Caco-2 (cell line): ENCODE measurements around the gene ADGRV1. TPM values are rescaled to one million over a fixed set of nuclear protein-coding genes. Genes with fewer than 3 reads are reported as not detected.

ENCODE experiments used
- BruUV-seq: library from RNA; stranded (reverse); fragments of 400-500 nt; replicated peaks from 2 replicates; lab custom pipeline; 2021; lab: Mats Ljungman, UMichigan
- CTCF ChIA-PET: fragments of 300-600 bp; sonication (Branson Sonifier 250); formaldehyde crosslinking; loops from one replicate; lab custom pipeline; 2022; ENCODE audit warnings: antibody characterized with exemption; lab: Charles Lee
- POLR2A ChIA-PET: fragments of 300-600 bp; sonication (Branson Sonifier 250); formaldehyde crosslinking; loops from one replicate; lab custom pipeline; 2022; ENCODE audit warnings: antibody characterized with exemption; lab: Charles Lee
- DNase-seq, 2 experiments: peaks; one replicate each; pipeline versions ENCODE4 v3.0.0 to v3.0.0-alpha.2; 2020 to 2022
- H3K27me3 ChIP-seq: replicated peaks from 2 replicates; pipeline ENCODE4 v1.6.0; 2011; ENCODE audit warnings: low read length; ENCODE audit not compliant: control insufficient read depth, insufficient read depth
- H3K36me3 ChIP-seq: 2 replicates; pipeline ENCODE4 v1.5.1; 2011; ENCODE audit warnings: low read length; ENCODE audit not compliant: control insufficient read depth, insufficient read depth
- H3K4me1 ChIP-seq: fragments of 250-450 bp; sonication (Bioruptor Pico); 2 replicates; pipeline ENCODE4 v1.5.1; 2020; ENCODE audit warnings: mild to moderate bottlenecking
- H3K4me3 ChIP-seq: 2 replicates; pipeline ENCODE4 v1.5.1; 2011; ENCODE audit warnings: low read depth, mild to moderate bottlenecking, control low read depth, low read length
- H3K9me3 ChIP-seq: fragments of 250-450 bp; sonication (Bioruptor Pico); 2 replicates; pipeline ENCODE4 v1.5.1; 2020; ENCODE audit warnings: mild to moderate bottlenecking, moderate library complexity
- H3K27ac Mint-ChIP-seq: one replicate; pipeline ENCODE4 v1.8.0; 2022; ENCODE audit warnings: mixed read lengths; ENCODE audit not compliant: unreplicated experiment
- H3K27me3 Mint-ChIP-seq: one replicate; pipeline ENCODE4 v1.8.0; 2022; ENCODE audit warnings: mixed read lengths; ENCODE audit not compliant: insufficient read depth, unreplicated experiment
- H3K36me3 Mint-ChIP-seq: one replicate; pipeline ENCODE4 v1.8.0; 2022; ENCODE audit warnings: mild to moderate bottlenecking, mixed read lengths; ENCODE audit not compliant: insufficient read depth, unreplicated experiment
- H3K4me1 Mint-ChIP-seq: one replicate; pipeline ENCODE4 v1.8.0; 2022; ENCODE audit warnings: low read depth, mixed read lengths; ENCODE audit not compliant: unreplicated experiment
- H3K4me3 Mint-ChIP-seq: one replicate; pipeline ENCODE4 v1.8.0; 2022; ENCODE audit warnings: mild to moderate bottlenecking, moderate library complexity, mixed read lengths; ENCODE audit not compliant: unreplicated experiment
- H3K9me3 Mint-ChIP-seq: one replicate; pipeline ENCODE4 v1.8.0; 2022; ENCODE audit warnings: mixed read lengths; ENCODE audit not compliant: unreplicated experiment
- intact Hi-C: fragments of 100-400 bp; cut with micrococcal nuclease; formaldehyde crosslinking; loops from one replicate; pipeline ENCODE4 v1.10.0; 2022; ENCODE audit not compliant: unreplicated experiment
- total RNA-seq: library from RNA; stranded (reverse); gene quantifications from 2 replicates; pipeline ENCODE4 v1.2.3, GENCODE V29; 2022
- TF ChIP-seq, protein P1 (sequence below), 2 experiments: fragments of 200-600 bp in 1 of 2; IDR thresholded peaks; 1 replicate in 1 of 2; 2 replicates in 1 of 2; pipeline versions ENCODE4 v1.5.1 to v1.8.0; 2011 to 2022; ENCODE audit warnings: antibody characterized with exemption in 1 of 2, control low read depth in 1 of 2, inconsistent platforms in 1 of 2, low read depth in 1 of 2, low read length in 1 of 2, mild to moderate bottlenecking in 1 of 2, moderate library complexity in 1 of 2; ENCODE audit not compliant: insufficient read depth in 1 of 2, severe bottlenecking in 1 of 2, unreplicated experiment in 1 of 2

The ADGRV1 gene
- total RNA-seq, 1 experiment from 2014 or later = 23.2 TPM

DNA sequence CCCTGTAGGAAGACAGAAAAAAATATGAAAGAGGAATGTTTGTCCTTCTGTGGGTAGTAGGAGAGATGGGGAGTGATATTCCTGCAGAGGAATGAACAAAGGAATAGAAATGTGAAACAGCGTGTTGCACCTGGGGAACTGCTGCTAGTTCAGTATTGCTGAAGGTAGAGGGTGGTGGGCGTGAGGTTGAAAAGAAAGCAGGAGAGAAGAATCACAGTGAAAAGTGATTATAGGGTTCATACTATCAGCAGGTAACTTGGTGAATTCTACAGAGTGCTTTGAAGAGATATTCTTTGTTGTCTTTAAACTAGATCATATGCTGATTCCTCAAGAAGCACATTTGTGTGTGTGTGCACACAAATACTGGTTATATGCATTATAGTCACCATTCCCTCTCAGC lies 95.6 kb downstream of the ADGRV1 start:
- Mint-ChIP-seq H3K9me3 (no peaks in the 10 kb centered on the region), H3K4me3 (no peak overlapping the region), H3K27ac (no peak overlapping the region), H3K27me3 (no peaks in the 10 kb centered on the region), H3K36me3 (no peaks in the 10 kb centered on the region), H3K4me1 (no peaks in the 10 kb centered on the region)
- ChIA-PET POLR2A (no interaction called here), CTCF (no interaction called here)
- DNase-seq = no peak
- H3K27me3 ChIP-seq = no peaks in the 10 kb centered on the region
- BruUV-seq = no TSS peak
- TF ChIP-seq, protein P1, sequence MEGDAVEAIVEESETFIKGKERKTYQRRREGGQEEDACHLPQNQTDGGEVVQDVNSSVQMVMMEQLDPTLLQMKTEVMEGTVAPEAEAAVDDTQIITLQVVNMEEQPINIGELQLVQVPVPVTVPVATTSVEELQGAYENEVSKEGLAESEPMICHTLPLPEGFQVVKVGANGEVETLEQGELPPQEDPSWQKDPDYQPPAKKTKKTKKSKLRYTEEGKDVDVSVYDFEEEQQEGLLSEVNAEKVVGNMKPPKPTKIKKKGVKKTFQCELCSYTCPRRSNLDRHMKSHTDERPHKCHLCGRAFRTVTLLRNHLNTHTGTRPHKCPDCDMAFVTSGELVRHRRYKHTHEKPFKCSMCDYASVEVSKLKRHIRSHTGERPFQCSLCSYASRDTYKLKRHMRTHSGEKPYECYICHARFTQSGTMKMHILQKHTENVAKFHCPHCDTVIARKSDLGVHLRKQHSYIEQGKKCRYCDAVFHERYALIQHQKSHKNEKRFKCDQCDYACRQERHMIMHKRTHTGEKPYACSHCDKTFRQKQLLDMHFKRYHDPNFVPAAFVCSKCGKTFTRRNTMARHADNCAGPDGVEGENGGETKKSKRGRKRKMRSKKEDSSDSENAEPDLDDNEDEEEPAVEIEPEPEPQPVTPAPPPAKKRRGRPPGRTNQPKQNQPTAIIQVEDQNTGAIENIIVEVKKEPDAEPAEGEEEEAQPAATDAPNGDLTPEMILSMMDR (IDR thresholded peaks at IDR 0.05; ENCODE audit: insufficient read depth in 1 of 2, low read depth in 1 of 2, low read length in 1 of 2, severe bottlenecking in 1 of 2, unreplicated experiment in 1 of 2) = no peak
- intact Hi-C loops = no loop called here
- no peak overlapping the region for H3K4me3 ChIP-seq
- H3K9me3 ChIP-seq = no peaks in the 10 kb centered on the region
- no peaks in the 10 kb centered on the region for H3K36me3 ChIP-seq
- H3K4me1 ChIP-seq = no peaks in the 10 kb centered on the region

- no peak for DNase-seq
- TF ChIP-seq, protein P1 (IDR thresholded peaks at IDR 0.05; ENCODE audit: insufficient read depth in 1 of 2, low read depth in 1 of 2, low read length in 1 of 2, severe bottlenecking in 1 of 2, unreplicated experiment in 1 of 2) = no peak
- intact Hi-C loops = no loop called here
- no peaks in the 10 kb centered on the region for H3K36me3 ChIP-seq
- Mint-ChIP-seq H3K4me3 (no peak overlapping the region), H3K4me1 (no peaks in the 10 kb centered on the region), H3K27ac (no peak overlapping the region), H3K27me3 (no peaks in the 10 kb centered on the region), H3K9me3 (no peaks in the 10 kb centered on the region), H3K36me3 (no peaks in the 10 kb centered on the region)
- no peaks in the 10 kb centered on the region for H3K27me3 ChIP-seq
- ChIA-PET CTCF (no interaction called here), POLR2A (no interaction called here)
- no peak overlapping the region for H3K4me3 ChIP-seq
- no peaks in the 10 kb centered on the region for H3K9me3 ChIP-seq
- no peaks in the 10 kb centered on the region for H3K4me1 ChIP-seq
- no TSS peak for BruUV-seq
Observed at GRCh38 chr5:90655423-90655822, 96.8 kb downstream of the ADGRV1 start.

DNA sequence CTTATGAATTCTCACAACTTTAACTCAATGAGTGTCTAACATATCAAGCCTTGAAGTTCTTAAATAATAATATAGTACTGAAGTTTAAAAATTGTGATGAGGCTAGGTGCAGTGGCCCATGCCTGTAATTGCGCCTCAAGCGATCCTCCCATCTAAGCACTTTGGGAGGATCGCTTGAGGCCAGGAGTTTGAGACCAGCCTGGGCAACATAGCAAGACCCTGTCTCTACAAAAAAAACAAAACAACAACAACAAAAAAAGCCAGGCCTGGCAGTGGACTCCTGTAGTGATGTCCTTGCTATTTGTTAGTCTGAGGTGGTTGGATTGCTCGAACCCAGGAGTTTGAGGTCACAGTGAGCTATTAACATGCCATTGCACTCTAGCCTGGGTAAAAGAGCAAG lies 98.4 kb downstream of the ADGRV1 start:
- H3K27me3 Mint-ChIP-seq = no peaks in the 10 kb centered on the region
- BruUV-seq = no TSS peak
- POLR2A ChIA-PET = no interaction called here

More for the DNA sequence above, 98.4 kb downstream of the ADGRV1 start:
- DNase-seq = no peak
- no peak overlapping the region for H3K4me3 Mint-ChIP-seq
- Histone ChIP-seq H3K4me3 (no peak overlapping the region), H3K9me3 (no peaks in the 10 kb centered on the region), H3K4me1 (no peaks in the 10 kb centered on the region), H3K27me3 (no peaks in the 10 kb centered on the region), H3K36me3 (no peaks in the 10 kb centered on the region)
- CTCF ChIA-PET = no interaction called here
- no peak overlapping the region for H3K27ac Mint-ChIP-seq
- no peaks in the 10 kb centered on the region for H3K36me3 Mint-ChIP-seq
- intact Hi-C loops = no loop called here
- H3K9me3 Mint-ChIP-seq = no peaks in the 10 kb centered on the region
- H3K4me1 Mint-ChIP-seq = no peaks in the 10 kb centered on the region
- TF ChIP-seq, protein P1 (IDR thresholded peaks at IDR 0.05; ENCODE audit: insufficient read depth in 1 of 2, low read depth in 1 of 2, low read length in 1 of 2, severe bottlenecking in 1 of 2, unreplicated experiment in 1 of 2) = no peak
